Skeletal muscle satellite cell (primary cell): ENCODE data around the gene GPC6.
A peak's percentile ranks its signal among the peaks of the same experiment; 100 is the strongest.

ENCODE experiments used
- H3K27me3 ChIP-seq: 2 replicates; pipeline ENCODE4 v1.7.0; 2013; ENCODE audit warnings: low read length; ENCODE audit not compliant: control insufficient read depth, insufficient read depth
- H3K36me3 ChIP-seq: 2 replicates; pipeline ENCODE4 v1.7.0; 2013; ENCODE audit warnings: mild to moderate bottlenecking, control low read depth, low read length; ENCODE audit not compliant: insufficient read depth
- H3K4me1 ChIP-seq: 2 replicates; pipeline ENCODE4 v1.7.0; 2013; ENCODE audit warnings: low read length; ENCODE audit not compliant: control insufficient read depth, insufficient read depth
- H3K4me2 ChIP-seq: 2 replicates; pipeline ENCODE4 v1.7.0; 2013; ENCODE audit warnings: mild to moderate bottlenecking, low read length
- H3K4me3 ChIP-seq: 2 replicates; pipeline ENCODE4 v1.7.0; 2013; ENCODE audit warnings: low read length
- H3K9ac ChIP-seq: 2 replicates; pipeline ENCODE4 v1.7.0; 2013; ENCODE audit warnings: mild to moderate bottlenecking, low read depth, low read length, moderate library complexity
- H3K9me3 ChIP-seq: replicated peaks from 2 replicates; pipeline ENCODE4 v1.7.0; 2013; ENCODE audit warnings: mild to moderate bottlenecking, control low read depth, low read length

Gene GPC6

GRCh38 chr13:94346261-94347019 is 1119.8 kb downstream of the GPC6 start:
- H3K4me2 ChIP-seq, result no peak overlapping the region
- H3K27me3 ChIP-seq, result no peaks in the 10 kb centered on the region
- no peak overlapping the region for H3K9ac ChIP-seq
- peaks cover 33% of the 10 kb centered on the region for H3K4me1 ChIP-seq
- no peaks in the 10 kb centered on the region for H3K36me3 ChIP-seq
- H3K4me3 ChIP-seq, result no peak overlapping the region
- no peaks in the 10 kb centered on the region for H3K9me3 ChIP-seq

GRCh38 chr13:94351292-94351990 is 1124.8 kb downstream of the GPC6 start:
- peak overlapping the region; percentile 35 for H3K9ac ChIP-seq
- peak overlapping the region; percentile 17 for H3K4me3 ChIP-seq
- H3K27me3 ChIP-seq, result no peaks in the 10 kb centered on the region
- no peaks in the 10 kb centered on the region for H3K9me3 ChIP-seq
- peaks cover 14% of the 10 kb centered on the region for H3K4me1 ChIP-seq
- H3K4me2 ChIP-seq, result peak overlapping the region; percentile 70
- no peaks in the 10 kb centered on the region for H3K36me3 ChIP-seq

- no peaks in the 10 kb centered on the region for H3K9me3 ChIP-seq
Observed at GRCh38 chr13:94352057-94352456, 1125.5 kb downstream of the GPC6 start.

GRCh38 chr13:94353167-94353710 is 1126.6 kb downstream of the GPC6 start:
- Histone ChIP-seq H3K36me3 (no peaks in the 10 kb centered on the region), H3K27me3 (no peaks in the 10 kb centered on the region), H3K4me1 (peaks cover 14% of the 10 kb centered on the region), H3K4me2 (no peak overlapping the region), H3K9ac (no peak overlapping the region), H3K9me3 (no peaks in the 10 kb centered on the region), H3K4me3 (no peak overlapping the region)

More at GRCh38 chr13:94352057-94352456, 1125.5 kb downstream of the GPC6 start:
- Histone ChIP-seq H3K36me3 (no peaks in the 10 kb centered on the region), H3K4me3 (no peak overlapping the region), H3K27me3 (no peaks in the 10 kb centered on the region), H3K9ac (no peak overlapping the region), H3K4me1 (peaks cover 14% of the 10 kb centered on the region), H3K4me2 (no peak overlapping the region)

GRCh38 chr13:94359875-94360274 is 1133.3 kb downstream of the GPC6 start:
- Histone ChIP-seq H3K27me3 (no peaks in the 10 kb centered on the region), H3K4me1 (peaks cover 4% of the 10 kb centered on the region), H3K4me2 (no peak overlapping the region), H3K36me3 (no peaks in the 10 kb centered on the region), H3K4me3 (no peak overlapping the region), H3K9ac (no peak overlapping the region), H3K9me3 (no peaks in the 10 kb centered on the region)

- no peak overlapping the region for H3K4me3 ChIP-seq
- H3K36me3 ChIP-seq, result no peaks in the 10 kb centered on the region
- H3K9me3 ChIP-seq, result no peaks in the 10 kb centered on the region
- no peak overlapping the region for H3K4me2 ChIP-seq
- H3K4me1 ChIP-seq, result peaks cover 4% of the 10 kb centered on the region
- H3K27me3 ChIP-seq, result no peaks in the 10 kb centered on the region
- no peak overlapping the region for H3K9ac ChIP-seq
Observed at GRCh38 chr13:94362411-94362909, 1135.9 kb downstream of the GPC6 start.

GRCh38 chr13:94366677-94367076 is 1140.1 kb downstream of the GPC6 start:
- H3K4me1 ChIP-seq, result peaks cover 4% of the 10 kb centered on the region
- no peaks in the 10 kb centered on the region for H3K36me3 ChIP-seq
- no peaks in the 10 kb centered on the region for H3K9me3 ChIP-seq
- H3K9ac ChIP-seq, result no peak overlapping the region
- H3K4me3 ChIP-seq, result no peak overlapping the region
- H3K4me2 ChIP-seq, result no peak overlapping the region
- no peaks in the 10 kb centered on the region for H3K27me3 ChIP-seq

- Histone ChIP-seq H3K9ac (no peak overlapping the region), H3K4me2 (no peak overlapping the region), H3K9me3 (no peaks in the 10 kb centered on the region), H3K4me1 (no peaks in the 10 kb centered on the region), H3K27me3 (no peaks in the 10 kb centered on the region), H3K4me3 (no peak overlapping the region), H3K36me3 (no peaks in the 10 kb centered on the region)
Observed at GRCh38 chr13:94369972-94370436, 1143.4 kb downstream of the GPC6 start.

GRCh38 chr13:94371855-94372254 is 1145.2 kb downstream of the GPC6 start:
- Histone ChIP-seq H3K4me1 (no peaks in the 10 kb centered on the region), H3K36me3 (no peaks in the 10 kb centered on the region), H3K9me3 (no peaks in the 10 kb centered on the region), H3K27me3 (no peaks in the 10 kb centered on the region), H3K4me3 (no peak overlapping the region), H3K9ac (no peak overlapping the region), H3K4me2 (no peak overlapping the region)

- Histone ChIP-seq H3K9ac (no peak overlapping the region), H3K36me3 (no peaks in the 10 kb centered on the region), H3K9me3 (no peaks in the 10 kb centered on the region), H3K4me2 (no peak overlapping the region), H3K4me3 (no peak overlapping the region), H3K27me3 (no peaks in the 10 kb centered on the region), H3K4me1 (no peaks in the 10 kb centered on the region)
Observed at GRCh38 chr13:94382517-94382916, 1155.9 kb downstream of the GPC6 start.

- H3K4me3 ChIP-seq, result no peak overlapping the region
- H3K36me3 ChIP-seq, result no peaks in the 10 kb centered on the region
- no peaks in the 10 kb centered on the region for H3K4me1 ChIP-seq
- H3K27me3 ChIP-seq, result no peaks in the 10 kb centered on the region
- no peaks in the 10 kb centered on the region for H3K9me3 ChIP-seq
- H3K4me2 ChIP-seq, result no peak overlapping the region
- H3K9ac ChIP-seq, result no peak overlapping the region
Observed at GRCh38 chr13:94382960-94383359, 1156.4 kb downstream of the GPC6 start.
